OCI-LY1 (cell line): Measurements from ENCODE around the gene SSUH2.

ENCODE experiments used
- EZH2 ChIP-seq: fragments of 200-600 bp; sonication (generic), shearing (Covaris generic); IDR thresholded peaks from 2 replicates; pipeline ENCODE4 v1.8.0; 2017; ENCODE audit warnings: borderline replicate concordance, mixed run types, mild to moderate bottlenecking, antibody characterized with exemption, low read length, moderate library complexity, mixed read lengths
- TF ChIP-seq, protein P1 (sequence below): fragments of 200-600 bp; sonication (generic), shearing (Covaris generic); IDR thresholded peaks from 2 replicates; pipeline ENCODE4 v1.5.1; 2017; ENCODE audit warnings: mild to moderate bottlenecking, antibody characterized with exemption, low read length, moderate library complexity, mixed read lengths

DNA sequence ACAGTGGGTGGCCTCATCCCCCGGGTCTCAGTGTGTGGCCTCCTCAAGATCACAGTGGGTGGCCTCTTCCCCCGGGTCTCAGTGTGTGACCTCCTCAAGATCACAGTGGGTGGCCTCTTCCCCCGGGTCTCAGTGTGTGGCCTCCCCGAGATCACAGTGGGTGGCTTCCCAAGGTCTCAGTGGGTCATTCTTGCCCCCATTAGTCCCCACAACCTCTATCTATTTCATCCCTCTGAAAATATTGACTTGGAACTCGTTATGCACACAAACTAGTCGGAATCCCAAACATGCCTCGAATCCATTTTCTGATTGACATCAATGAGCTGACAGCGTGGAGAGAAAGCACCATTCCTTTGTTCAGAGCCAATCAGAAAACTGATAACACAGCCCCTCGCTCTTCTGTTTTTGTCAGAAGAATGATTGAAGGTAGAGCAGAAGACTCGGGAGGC lies 10.8 kb upstream of the SSUH2 start:
- TF ChIP-seq, protein P1, sequence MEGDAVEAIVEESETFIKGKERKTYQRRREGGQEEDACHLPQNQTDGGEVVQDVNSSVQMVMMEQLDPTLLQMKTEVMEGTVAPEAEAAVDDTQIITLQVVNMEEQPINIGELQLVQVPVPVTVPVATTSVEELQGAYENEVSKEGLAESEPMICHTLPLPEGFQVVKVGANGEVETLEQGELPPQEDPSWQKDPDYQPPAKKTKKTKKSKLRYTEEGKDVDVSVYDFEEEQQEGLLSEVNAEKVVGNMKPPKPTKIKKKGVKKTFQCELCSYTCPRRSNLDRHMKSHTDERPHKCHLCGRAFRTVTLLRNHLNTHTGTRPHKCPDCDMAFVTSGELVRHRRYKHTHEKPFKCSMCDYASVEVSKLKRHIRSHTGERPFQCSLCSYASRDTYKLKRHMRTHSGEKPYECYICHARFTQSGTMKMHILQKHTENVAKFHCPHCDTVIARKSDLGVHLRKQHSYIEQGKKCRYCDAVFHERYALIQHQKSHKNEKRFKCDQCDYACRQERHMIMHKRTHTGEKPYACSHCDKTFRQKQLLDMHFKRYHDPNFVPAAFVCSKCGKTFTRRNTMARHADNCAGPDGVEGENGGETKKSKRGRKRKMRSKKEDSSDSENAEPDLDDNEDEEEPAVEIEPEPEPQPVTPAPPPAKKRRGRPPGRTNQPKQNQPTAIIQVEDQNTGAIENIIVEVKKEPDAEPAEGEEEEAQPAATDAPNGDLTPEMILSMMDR: no peak
- TF ChIP-seq EZH2: no peak
